K562 (cell line): ENCODE measurements around the gene GTSE1. TPM values are rescaled to one million over a fixed set of nuclear protein-coding genes. Genes with fewer than 3 reads are reported as not detected.

Experiments used
- BRD9 ChIP-seq: fragments of 450-650 bp; IDR thresholded peaks from 2 replicates; pipeline ENCODE4 v1.6.1; 2018; ENCODE audit warnings: low read depth; ENCODE audit not compliant: partially characterized antibody
- CBX3 ChIP-seq, 2 experiments: IDR thresholded peaks; 1 replicate in 1 of 2; 2 replicates in 1 of 2; pipeline ENCODE4 v1.6.1; 2012; ENCODE audit warnings: inconsistent platforms in 2 of 2, low read length in 2 of 2, borderline replicate concordance in 1 of 2, control low read depth in 1 of 2
- FOXJ2 ChIP-seq: fragments of 200-800 bp; sonication (Bioruptor generic); IDR thresholded peaks from 2 replicates; pipeline ENCODE4 v1.6.1; 2016; ENCODE audit warnings: missing genetic modification characterization, missing compliant biosample characterization
- MEF2D ChIP-seq: conservative IDR thresholded peaks from 2 replicates; pipeline ENCODE4 v1.6.1; 2016; ENCODE audit warnings: low read depth, missing genetic modification characterization, missing compliant biosample characterization
- NBN ChIP-seq: fragments of 450-650 bp; IDR thresholded peaks from 2 replicates; pipeline ENCODE4 v1.6.1; 2016; ENCODE audit warnings: low read depth, mild to moderate bottlenecking
- NR3C1 ChIP-seq: sonication (generic); formaldehyde crosslinking; IDR thresholded peaks from 2 replicates; pipeline ENCODE4 v1.8.1; 2022; ENCODE audit warnings: missing genetic modification reagents
- SRSF3 ChIP-seq: fragments of 200-400 bp; formaldehyde crosslinking; IDR thresholded peaks from 2 replicates; pipeline ENCODE4 v1.6.1; 2016; ENCODE audit warnings: mild to moderate bottlenecking, low read length, moderate library complexity; ENCODE audit not compliant: insufficient read depth
- TGIF2 ChIP-seq: sonication (generic); formaldehyde crosslinking; IDR thresholded peaks from 2 replicates; pipeline ENCODE4 v1.8.1; 2022; ENCODE audit warnings: mild to moderate bottlenecking, missing genetic modification reagents, moderate library complexity
- U2AF2 ChIP-seq: fragments of 200-400 bp; formaldehyde crosslinking; optimal IDR thresholded peaks from 2 replicates; pipeline ENCODE3; 2017; ENCODE audit warnings: low read depth, mild to moderate bottlenecking, low read length
- ZKSCAN8 ChIP-seq: fragments of 200-800 bp; sonication (Bioruptor generic); IDR thresholded peaks from 2 replicates; pipeline ENCODE4 v1.6.1; 2016; ENCODE audit warnings: missing genetic modification characterization, missing compliant biosample characterization
- ZNF140 ChIP-seq: fragments of 250-450 bp; sonication (Bioruptor Pico); IDR thresholded peaks from 2 replicates; pipeline ENCODE4 v1.8.0; 2021; ENCODE audit warnings: moderate library complexity, mild to moderate bottlenecking, inconsistent platforms
- ZNF146 ChIP-seq: IDR thresholded peaks from one replicate; pipeline ENCODE4 v1.6.1; 2018; ENCODE audit warnings: missing compliant biosample characterization; ENCODE audit not compliant: unreplicated experiment
- ZNF324 ChIP-seq: fragments of 250-450 bp; sonication (Bioruptor Pico); IDR thresholded peaks from 2 replicates; pipeline ENCODE4 v1.4.0; 2020; ENCODE audit warnings: mild to moderate bottlenecking
- ZNF41 ChIP-seq: fragments of 250-450 bp; sonication (Bioruptor Pico); conservative IDR thresholded peaks from 2 replicates; pipeline ENCODE4 v1.4.0; 2020; ENCODE audit warnings: mild to moderate bottlenecking
- polyA plus RNA-seq, 8 experiments: library from polyadenylated mRNA; depleted of rRNA in 4 of 8; stranded (reverse) in 5 of 8; unstranded in 3 of 8; fragments of >200 nt; fragmentation: Nextera tagmentation in 2 of 8; fragmentation: Illumina TruSeq in 1 of 8; extraction: Ambion mirVana in 2 of 8; extraction: Trizol in 1 of 8; gene quantifications; 2 replicates each; pipeline versions ENCODE4 v1.2.1 to v1.2.3, GENCODE V29; 2011 to 2014; ENCODE audit warnings: inconsistent platforms in 1 of 8, missing spikeins in 1 of 8
- total RNA-seq, 7 experiments: library from RNA; depleted of rRNA in 6 of 7; stranded (reverse); fragments of >200 nt in 6 of 7; fragmentation: Illumina TruSeq in 2 of 7; extraction: Trizol in 2 of 7; gene quantifications; 2 replicates each; pipeline versions ENCODE4 v1.2.1 to v1.2.3, GENCODE V29; 2011 to 2021; ENCODE audit warnings: low replicate concordance in 1 of 7
- TF ChIP-seq, protein P1 (sequence below): sonication (generic); formaldehyde crosslinking; IDR thresholded peaks from 2 replicates; pipeline ENCODE4 v1.8.0; 2022; ENCODE audit warnings: mild to moderate bottlenecking, missing genetic modification reagents
- TF ChIP-seq, protein P2 (sequence below): fragments of 450-650 bp; IDR thresholded peaks from 2 replicates; pipeline ENCODE4 v1.6.1; 2018; ENCODE audit not compliant: partially characterized antibody
- TF ChIP-seq, protein P3 (sequence below): fragments of 250-450 bp; sonication (Bioruptor Pico); IDR thresholded peaks from 2 replicates; pipeline ENCODE4 v1.4.0; 2020; ENCODE audit warnings: mild to moderate bottlenecking, moderate library complexity

Gene GTSE1
- total and polyA plus RNA-seq, 9 of the 15 experiments (the other 6 are each of a cell fraction or from before 2014, with no cell fraction given): 2.5 to 22.5 (median 12.9) TPM

DNA sequence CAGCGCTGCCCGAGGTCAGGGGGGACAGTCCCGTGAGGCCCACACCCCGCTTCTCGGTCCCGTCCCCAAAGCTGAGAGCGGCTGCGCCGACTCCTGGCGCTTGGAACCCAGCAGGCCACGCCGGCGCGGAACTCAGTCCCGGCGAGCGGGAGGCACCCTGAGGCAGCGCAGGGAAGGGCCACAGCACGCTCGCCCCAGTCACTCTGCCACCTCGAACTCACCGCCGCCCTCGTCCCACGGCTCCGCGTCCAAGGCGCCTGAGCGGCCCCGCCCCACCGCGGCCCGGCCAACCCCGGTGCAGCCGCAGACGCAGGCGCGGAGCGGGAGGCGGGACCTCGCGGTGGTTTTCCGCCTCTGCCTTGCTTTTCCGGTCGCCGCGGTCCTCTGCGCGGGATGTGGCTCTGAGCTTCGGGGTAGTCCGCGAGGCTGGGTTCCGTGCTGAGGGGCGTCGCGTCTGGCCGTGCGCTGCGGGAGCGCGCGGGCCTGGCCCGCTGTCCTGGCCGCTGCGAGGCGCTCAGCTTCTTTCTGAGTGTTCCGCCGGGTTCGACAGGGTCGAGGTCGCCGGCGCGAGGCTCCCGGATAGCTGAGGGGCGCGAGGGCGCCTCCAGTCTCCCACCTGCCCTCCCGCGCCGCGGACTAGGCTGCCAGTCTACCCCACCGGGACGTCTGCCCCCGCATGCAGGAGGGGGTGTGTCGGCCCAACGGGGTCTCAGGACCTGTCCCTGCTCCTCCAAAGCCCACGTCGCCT lies 46.5 kb upstream of the GTSE1 start, which contains the start of gene CDPF1 (continued):
- TF ChIP-seq, protein P1, sequence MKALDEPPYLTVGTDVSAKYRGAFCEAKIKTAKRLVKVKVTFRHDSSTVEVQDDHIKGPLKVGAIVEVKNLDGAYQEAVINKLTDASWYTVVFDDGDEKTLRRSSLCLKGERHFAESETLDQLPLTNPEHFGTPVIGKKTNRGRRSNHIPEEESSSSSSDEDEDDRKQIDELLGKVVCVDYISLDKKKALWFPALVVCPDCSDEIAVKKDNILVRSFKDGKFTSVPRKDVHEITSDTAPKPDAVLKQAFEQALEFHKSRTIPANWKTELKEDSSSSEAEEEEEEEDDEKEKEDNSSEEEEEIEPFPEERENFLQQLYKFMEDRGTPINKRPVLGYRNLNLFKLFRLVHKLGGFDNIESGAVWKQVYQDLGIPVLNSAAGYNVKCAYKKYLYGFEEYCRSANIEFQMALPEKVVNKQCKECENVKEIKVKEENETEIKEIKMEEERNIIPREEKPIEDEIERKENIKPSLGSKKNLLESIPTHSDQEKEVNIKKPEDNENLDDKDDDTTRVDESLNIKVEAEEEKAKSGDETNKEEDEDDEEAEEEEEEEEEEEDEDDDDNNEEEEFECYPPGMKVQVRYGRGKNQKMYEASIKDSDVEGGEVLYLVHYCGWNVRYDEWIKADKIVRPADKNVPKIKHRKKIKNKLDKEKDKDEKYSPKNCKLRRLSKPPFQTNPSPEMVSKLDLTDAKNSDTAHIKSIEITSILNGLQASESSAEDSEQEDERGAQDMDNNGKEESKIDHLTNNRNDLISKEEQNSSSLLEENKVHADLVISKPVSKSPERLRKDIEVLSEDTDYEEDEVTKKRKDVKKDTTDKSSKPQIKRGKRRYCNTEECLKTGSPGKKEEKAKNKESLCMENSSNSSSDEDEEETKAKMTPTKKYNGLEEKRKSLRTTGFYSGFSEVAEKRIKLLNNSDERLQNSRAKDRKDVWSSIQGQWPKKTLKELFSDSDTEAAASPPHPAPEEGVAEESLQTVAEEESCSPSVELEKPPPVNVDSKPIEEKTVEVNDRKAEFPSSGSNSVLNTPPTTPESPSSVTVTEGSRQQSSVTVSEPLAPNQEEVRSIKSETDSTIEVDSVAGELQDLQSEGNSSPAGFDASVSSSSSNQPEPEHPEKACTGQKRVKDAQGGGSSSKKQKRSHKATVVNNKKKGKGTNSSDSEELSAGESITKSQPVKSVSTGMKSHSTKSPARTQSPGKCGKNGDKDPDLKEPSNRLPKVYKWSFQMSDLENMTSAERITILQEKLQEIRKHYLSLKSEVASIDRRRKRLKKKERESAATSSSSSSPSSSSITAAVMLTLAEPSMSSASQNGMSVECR (CRISPR knock-in tag): no peak; the same call in 1 of the 2 replicates
- TF ChIP-seq NBN (no peak), CBX3 (IDR thresholded peaks at IDR 0.05; ENCODE audit: borderline replicate concordance in 1 of 2, low read length in 2 of 2) (no peak), FOXJ2 (tag) (no peak), ZKSCAN8 (CRISPR knock-in tag) (no peak), ZNF140 (no peak), ZNF41 (no peak), TGIF2 (CRISPR knock-in tag) (no peak), MEF2D (tag) (no peak), ZNF324 (CRISPR knock-in tag) (no peak), SRSF3 (no peak), U2AF2 (no peak), NR3C1 (CRISPR knock-in tag) (no peak), ZNF146 (CRISPR knock-in tag) (no peak), BRD9 (no peak)
- TF ChIP-seq, protein P2, sequence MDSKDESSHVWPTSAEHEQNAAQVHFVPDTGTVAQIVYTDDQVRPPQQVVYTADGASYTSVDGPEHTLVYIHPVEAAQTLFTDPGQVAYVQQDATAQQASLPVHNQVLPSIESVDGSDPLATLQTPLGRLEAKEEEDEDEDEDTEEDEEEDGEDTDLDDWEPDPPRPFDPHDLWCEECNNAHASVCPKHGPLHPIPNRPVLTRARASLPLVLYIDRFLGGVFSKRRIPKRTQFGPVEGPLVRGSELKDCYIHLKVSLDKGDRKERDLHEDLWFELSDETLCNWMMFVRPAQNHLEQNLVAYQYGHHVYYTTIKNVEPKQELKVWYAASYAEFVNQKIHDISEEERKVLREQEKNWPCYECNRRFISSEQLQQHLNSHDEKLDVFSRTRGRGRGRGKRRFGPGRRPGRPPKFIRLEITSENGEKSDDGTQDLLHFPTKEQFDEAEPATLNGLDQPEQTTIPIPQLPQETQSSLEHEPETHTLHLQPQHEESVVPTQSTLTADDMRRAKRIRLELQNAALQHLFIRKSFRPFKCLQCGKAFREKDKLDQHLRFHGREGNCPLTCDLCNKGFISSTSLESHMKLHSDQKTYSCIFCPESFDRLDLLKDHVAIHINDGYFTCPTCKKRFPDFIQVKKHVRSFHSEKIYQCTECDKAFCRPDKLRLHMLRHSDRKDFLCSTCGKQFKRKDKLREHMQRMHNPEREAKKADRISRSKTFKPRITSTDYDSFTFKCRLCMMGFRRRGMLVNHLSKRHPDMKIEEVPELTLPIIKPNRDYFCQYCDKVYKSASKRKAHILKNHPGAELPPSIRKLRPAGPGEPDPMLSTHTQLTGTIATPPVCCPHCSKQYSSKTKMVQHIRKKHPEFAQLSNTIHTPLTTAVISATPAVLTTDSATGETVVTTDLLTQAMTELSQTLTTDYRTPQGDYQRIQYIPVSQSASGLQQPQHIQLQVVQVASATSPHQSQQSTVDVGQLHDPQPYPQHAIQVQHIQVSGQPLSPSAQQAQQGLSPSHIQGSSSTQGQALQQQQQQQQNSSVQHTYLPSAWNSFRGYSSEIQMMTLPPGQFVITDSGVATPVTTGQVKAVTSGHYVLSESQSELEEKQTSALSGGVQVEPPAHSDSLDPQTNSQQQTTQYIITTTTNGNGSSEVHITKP: no peak
- TF ChIP-seq, protein P3, sequence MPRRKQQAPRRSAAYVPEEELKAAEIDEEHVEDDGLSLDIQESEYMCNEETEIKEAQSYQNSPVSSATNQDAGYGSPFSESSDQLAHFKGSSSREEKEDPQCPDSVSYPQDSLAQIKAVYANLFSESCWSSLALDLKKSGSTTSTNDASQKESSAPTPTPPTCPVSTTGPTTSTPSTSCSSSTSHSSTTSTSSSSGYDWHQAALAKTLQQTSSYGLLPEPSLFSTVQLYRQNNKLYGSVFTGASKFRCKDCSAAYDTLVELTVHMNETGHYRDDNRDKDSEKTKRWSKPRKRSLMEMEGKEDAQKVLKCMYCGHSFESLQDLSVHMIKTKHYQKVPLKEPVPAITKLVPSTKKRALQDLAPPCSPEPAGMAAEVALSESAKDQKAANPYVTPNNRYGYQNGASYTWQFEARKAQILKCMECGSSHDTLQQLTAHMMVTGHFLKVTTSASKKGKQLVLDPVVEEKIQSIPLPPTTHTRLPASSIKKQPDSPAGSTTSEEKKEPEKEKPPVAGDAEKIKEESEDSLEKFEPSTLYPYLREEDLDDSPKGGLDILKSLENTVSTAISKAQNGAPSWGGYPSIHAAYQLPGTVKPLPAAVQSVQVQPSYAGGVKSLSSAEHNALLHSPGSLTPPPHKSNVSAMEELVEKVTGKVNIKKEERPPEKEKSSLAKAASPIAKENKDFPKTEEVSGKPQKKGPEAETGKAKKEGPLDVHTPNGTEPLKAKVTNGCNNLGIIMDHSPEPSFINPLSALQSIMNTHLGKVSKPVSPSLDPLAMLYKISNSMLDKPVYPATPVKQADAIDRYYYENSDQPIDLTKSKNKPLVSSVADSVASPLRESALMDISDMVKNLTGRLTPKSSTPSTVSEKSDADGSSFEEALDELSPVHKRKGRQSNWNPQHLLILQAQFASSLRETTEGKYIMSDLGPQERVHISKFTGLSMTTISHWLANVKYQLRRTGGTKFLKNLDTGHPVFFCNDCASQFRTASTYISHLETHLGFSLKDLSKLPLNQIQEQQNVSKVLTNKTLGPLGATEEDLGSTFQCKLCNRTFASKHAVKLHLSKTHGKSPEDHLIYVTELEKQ (CRISPR knock-in tag): no peak
